GM12878 (cell line): ENCODE data around the gene DPP6.

Experiments used
- EP300 ChIP-seq, 2 experiments: fragments of 150-350 bp in 1 of 2; IDR thresholded peaks; 2 replicates each; pipeline ENCODE4 v1.6.1; 2011 to 2012; ENCODE audit warnings: low read depth in 2 of 2, low read length in 2 of 2, borderline replicate concordance in 1 of 2, improper control_type of control experiment in 1 of 2, inconsistent platforms in 1 of 2; ENCODE audit not compliant: control insufficient read depth in 1 of 2
- TF ChIP-seq, protein P1 (sequence below), 3 experiments: IDR thresholded peaks in 2 of 3; conservative IDR thresholded peaks in 1 of 3; 2 replicates each; pipeline ENCODE4 v1.5.1; 2011; ENCODE audit warnings: low read depth in 3 of 3, low read length in 3 of 3, mild to moderate bottlenecking in 3 of 3, control low read depth in 2 of 3, moderate library complexity in 2 of 3, inconsistent platforms in 1 of 3, mixed read lengths in 1 of 3; ENCODE audit not compliant: control insufficient read depth in 2 of 3, insufficient read depth in 1 of 3; ENCODE audit errors: extremely low read depth in 1 of 3

DNA sequence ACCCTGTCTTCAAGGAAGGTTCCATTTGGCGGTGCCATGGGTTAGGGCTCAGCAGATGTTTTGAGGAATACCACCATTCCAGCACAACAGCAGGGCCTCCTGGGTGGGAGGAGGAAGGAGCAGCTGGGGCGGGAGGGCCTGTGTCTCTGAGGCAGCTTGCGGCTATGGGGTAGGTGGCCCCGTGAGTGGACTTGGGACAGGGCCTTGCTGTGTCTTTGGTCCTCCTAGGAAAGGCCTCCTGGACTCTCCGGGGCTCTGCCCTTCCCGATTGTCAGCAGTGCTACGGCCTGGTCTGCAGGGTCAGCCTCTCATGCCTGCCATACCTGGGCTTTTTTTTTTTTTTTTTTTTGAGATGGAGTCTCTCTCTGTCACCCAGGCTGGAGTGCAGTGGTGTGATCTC lies 854.0 kb downstream of the DPP6 start:
- TF ChIP-seq, protein P1, sequence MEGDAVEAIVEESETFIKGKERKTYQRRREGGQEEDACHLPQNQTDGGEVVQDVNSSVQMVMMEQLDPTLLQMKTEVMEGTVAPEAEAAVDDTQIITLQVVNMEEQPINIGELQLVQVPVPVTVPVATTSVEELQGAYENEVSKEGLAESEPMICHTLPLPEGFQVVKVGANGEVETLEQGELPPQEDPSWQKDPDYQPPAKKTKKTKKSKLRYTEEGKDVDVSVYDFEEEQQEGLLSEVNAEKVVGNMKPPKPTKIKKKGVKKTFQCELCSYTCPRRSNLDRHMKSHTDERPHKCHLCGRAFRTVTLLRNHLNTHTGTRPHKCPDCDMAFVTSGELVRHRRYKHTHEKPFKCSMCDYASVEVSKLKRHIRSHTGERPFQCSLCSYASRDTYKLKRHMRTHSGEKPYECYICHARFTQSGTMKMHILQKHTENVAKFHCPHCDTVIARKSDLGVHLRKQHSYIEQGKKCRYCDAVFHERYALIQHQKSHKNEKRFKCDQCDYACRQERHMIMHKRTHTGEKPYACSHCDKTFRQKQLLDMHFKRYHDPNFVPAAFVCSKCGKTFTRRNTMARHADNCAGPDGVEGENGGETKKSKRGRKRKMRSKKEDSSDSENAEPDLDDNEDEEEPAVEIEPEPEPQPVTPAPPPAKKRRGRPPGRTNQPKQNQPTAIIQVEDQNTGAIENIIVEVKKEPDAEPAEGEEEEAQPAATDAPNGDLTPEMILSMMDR (IDR thresholded peaks at IDR 0.05 in 2 of 3, conservative IDR thresholded peaks at IDR 0.05 in 1 of 3; ENCODE audit: control insufficient read depth in 2 of 3, extremely low read depth in 1 of 3, insufficient read depth in 1 of 3, low read depth in 3 of 3, low read length in 3 of 3): no peak
- TF ChIP-seq EP300 (IDR thresholded peaks at IDR 0.05; ENCODE audit: borderline replicate concordance in 1 of 2, control insufficient read depth in 1 of 2, low read depth in 2 of 2, low read length in 2 of 2): no peak
